ENCODE measurements around the gene FABP2.
"Not testable (repeated sequence)": the region's sequence is repeated elsewhere in the genome, so short reads cannot be mapped to it uniquely, and the experiment has no call there.

FABP2 gene

GRCh38 chr4:119321921-119322687 lies at the start of gene FABP2:
Gene FABP2 (minus strand): TSS chr4:119322138. CDS start chr4:119322102, 36 bp downstream.
- Histone ChIP-seq H3K4me3 (no peak within 1 kb of the TSS), H3K9me3 (no peaks in the 10 kb centered on the region), H3K4me1 (no peaks in the 10 kb centered on the region), H3K36me3 (replicated peaks) (no peaks in the 10 kb centered on the region), H3K27me3 (ENCODE audit: low read depth) (no peaks in the 10 kb centered on the region)
- in situ Hi-C loops (cut with MboI; ENCODE audit: low sequenced_read_pairs): loop anchor here (25.0 kb wide), 1 partner anchor 165 kb away; no protein-coding TSS in a partner anchor
- DNase-seq (ENCODE audit: low spot score in 2 of 2): no peak

- H3K9me3 ChIP-seq; in situ Hi-C loops (cut with MboI; ENCODE audit: low sequenced_read_pairs); H3K36me3 ChIP-seq (replicated peaks); H3K4me1 ChIP-seq; H3K4me3 ChIP-seq; DNase-seq (ENCODE audit: low spot score in 2 of 2); H3K27me3 ChIP-seq (ENCODE audit: low read depth): not testable (repeated sequence)
These were observed 49.2 kb upstream of the FABP2 start for GRCh38 chr4:119370951-119371683.

- H3K4me3 ChIP-seq, H3K4me1 ChIP-seq: not testable (repeated sequence)
These were observed 48.5 kb upstream of the FABP2 start for GRCh38 chr4:119370392-119370791.

GRCh38 chr4:119366802-119367201 lies 44.9 kb upstream of the FABP2 start:
- H3K4me1 ChIP-seq; H3K4me3 ChIP-seq; DNase-seq (ENCODE audit: low spot score in 2 of 2); H3K9me3 ChIP-seq; H3K36me3 ChIP-seq (replicated peaks); in situ Hi-C loops (cut with MboI; ENCODE audit: low sequenced_read_pairs); H3K27me3 ChIP-seq (ENCODE audit: low read depth): not testable (repeated sequence)

More at GRCh38 chr4:119370392-119370791, 48.5 kb upstream of the FABP2 start:
- in situ Hi-C loops (cut with MboI; ENCODE audit: low sequenced_read_pairs); H3K9me3 ChIP-seq; H3K27me3 ChIP-seq (ENCODE audit: low read depth); H3K36me3 ChIP-seq (replicated peaks): not testable (repeated sequence)
- peak in 1 of 2 experiments; percentile 47 for DNase-seq (ENCODE audit: low spot score in 2 of 2)

DNA sequence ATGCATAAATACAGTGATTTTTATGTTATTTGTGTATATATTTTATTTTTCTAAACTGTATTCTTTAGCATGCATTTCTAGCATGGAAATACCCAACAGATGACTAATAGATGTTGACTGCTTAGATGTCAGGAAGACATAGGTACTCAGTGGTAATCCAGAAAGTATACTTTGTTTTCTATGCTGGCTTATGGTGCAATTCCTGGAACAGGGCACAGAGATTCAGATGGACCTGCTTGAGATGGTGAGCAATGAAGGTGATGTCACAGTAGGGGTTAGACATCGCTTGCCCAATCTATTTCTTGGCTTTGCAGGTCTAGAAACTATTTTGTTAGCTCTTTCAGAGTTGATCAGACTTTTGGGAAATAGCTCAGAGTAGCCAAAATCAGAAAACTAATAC lies 42.3 kb upstream of the FABP2 start:
- H3K4me3 ChIP-seq; H3K9me3 ChIP-seq; DNase-seq (ENCODE audit: low spot score in 2 of 2); H3K4me1 ChIP-seq; H3K27me3 ChIP-seq (ENCODE audit: low read depth); in situ Hi-C loops (cut with MboI; ENCODE audit: low sequenced_read_pairs); H3K36me3 ChIP-seq (replicated peaks): not testable (repeated sequence)

DNA sequence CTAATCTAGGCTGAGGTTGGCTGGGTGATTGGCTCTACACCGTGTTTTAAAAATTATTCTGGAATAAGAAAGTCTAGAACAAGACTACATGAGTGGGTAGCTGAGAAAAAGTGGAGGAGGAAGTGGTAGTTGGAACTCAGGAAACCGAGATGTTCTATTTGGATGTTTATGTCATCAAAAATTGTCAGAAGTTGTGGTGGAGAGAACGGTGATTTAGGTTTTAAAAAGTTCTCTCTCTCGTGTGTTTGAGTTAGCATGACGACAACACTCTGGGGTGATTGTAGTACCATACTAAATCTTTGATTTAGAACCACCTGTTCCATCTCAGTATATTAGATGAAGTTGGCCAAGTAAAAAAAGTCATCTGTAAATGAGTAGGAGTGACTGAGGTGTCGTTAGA lies 41.4 kb upstream of the FABP2 start:
- H3K36me3 ChIP-seq (replicated peaks); H3K27me3 ChIP-seq (ENCODE audit: low read depth); H3K4me3 ChIP-seq; H3K9me3 ChIP-seq; H3K4me1 ChIP-seq; DNase-seq (ENCODE audit: low spot score in 2 of 2); in situ Hi-C loops (cut with MboI; ENCODE audit: low sequenced_read_pairs): not testable (repeated sequence)

GRCh38 chr4:119362413-119362812 lies 40.5 kb upstream of the FABP2 start:
- H3K36me3 ChIP-seq (replicated peaks); H3K4me1 ChIP-seq; H3K4me3 ChIP-seq; in situ Hi-C loops (cut with MboI; ENCODE audit: low sequenced_read_pairs); H3K9me3 ChIP-seq; H3K27me3 ChIP-seq (ENCODE audit: low read depth); DNase-seq (ENCODE audit: low spot score in 2 of 2): not testable (repeated sequence)

GRCh38 chr4:119359873-119360272 lies 37.9 kb upstream of the FABP2 start:
- H3K27me3 ChIP-seq (ENCODE audit: low read depth); H3K4me3 ChIP-seq; H3K4me1 ChIP-seq; DNase-seq (ENCODE audit: low spot score in 2 of 2); H3K36me3 ChIP-seq (replicated peaks); in situ Hi-C loops (cut with MboI; ENCODE audit: low sequenced_read_pairs); H3K9me3 ChIP-seq: not testable (repeated sequence)

- H3K4me1 ChIP-seq; H3K9me3 ChIP-seq; in situ Hi-C loops (cut with MboI; ENCODE audit: low sequenced_read_pairs); H3K4me3 ChIP-seq; H3K36me3 ChIP-seq (replicated peaks); DNase-seq (ENCODE audit: low spot score in 2 of 2); H3K27me3 ChIP-seq (ENCODE audit: low read depth): not testable (repeated sequence)
These were observed 34.9 kb upstream of the FABP2 start for GRCh38 chr4:119356796-119357195.

DNA sequence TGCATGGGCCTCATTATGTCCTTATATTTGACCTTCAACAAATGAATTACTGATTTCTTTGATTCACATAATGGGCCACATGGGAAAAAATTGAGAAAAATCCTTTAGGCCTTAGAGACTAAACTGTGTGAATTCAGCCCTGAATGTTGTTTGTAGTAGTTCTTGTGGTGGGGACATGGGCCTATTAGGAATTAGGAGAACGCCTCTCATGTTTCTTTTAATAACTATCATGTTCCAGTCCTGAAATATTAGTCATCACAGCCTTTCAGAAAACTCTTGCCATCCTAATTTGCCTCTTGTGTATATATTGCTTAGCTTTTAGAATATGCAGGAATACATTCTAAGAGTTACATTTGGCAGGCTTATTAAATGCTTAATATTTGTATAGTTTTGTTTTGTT lies 34.1 kb upstream of the FABP2 start:
- H3K36me3 ChIP-seq (replicated peaks); in situ Hi-C loops (cut with MboI; ENCODE audit: low sequenced_read_pairs); H3K4me1 ChIP-seq; H3K9me3 ChIP-seq; H3K27me3 ChIP-seq (ENCODE audit: low read depth); DNase-seq (ENCODE audit: low spot score in 2 of 2); H3K4me3 ChIP-seq: not testable (repeated sequence)

DNA sequence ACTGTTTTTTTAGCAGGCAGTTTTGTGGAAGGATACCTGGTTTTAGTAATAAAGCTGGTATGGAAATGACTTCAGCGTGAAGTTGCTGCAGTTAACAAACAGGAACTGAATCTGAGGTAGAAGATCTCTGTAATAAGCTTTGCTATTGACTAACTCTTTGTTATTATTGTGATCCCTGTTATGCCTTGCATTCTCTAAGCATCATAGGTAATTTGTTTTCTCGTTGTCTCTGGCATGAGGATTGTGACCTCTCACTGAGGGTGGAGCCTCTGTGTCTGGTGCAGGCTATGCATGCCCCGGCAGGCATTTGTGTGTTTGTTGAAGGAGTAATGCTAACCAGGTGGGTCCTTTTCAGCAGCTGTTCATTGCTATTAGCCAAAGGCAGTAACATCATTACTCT lies 31.4 kb upstream of the FABP2 start:
- H3K4me3 ChIP-seq; H3K9me3 ChIP-seq; DNase-seq (ENCODE audit: low spot score in 2 of 2); H3K36me3 ChIP-seq (replicated peaks); H3K4me1 ChIP-seq; in situ Hi-C loops (cut with MboI; ENCODE audit: low sequenced_read_pairs); H3K27me3 ChIP-seq (ENCODE audit: low read depth): not testable (repeated sequence)

GRCh38 chr4:119348169-119348568 lies 26.2 kb upstream of the FABP2 start:
- H3K4me3 ChIP-seq; H3K36me3 ChIP-seq (replicated peaks); H3K27me3 ChIP-seq (ENCODE audit: low read depth); DNase-seq (ENCODE audit: low spot score in 2 of 2); in situ Hi-C loops (cut with MboI; ENCODE audit: low sequenced_read_pairs); H3K9me3 ChIP-seq: not testable (repeated sequence)
- H3K4me1 ChIP-seq: peaks cover 15% of the 10 kb centered on the region

DNA sequence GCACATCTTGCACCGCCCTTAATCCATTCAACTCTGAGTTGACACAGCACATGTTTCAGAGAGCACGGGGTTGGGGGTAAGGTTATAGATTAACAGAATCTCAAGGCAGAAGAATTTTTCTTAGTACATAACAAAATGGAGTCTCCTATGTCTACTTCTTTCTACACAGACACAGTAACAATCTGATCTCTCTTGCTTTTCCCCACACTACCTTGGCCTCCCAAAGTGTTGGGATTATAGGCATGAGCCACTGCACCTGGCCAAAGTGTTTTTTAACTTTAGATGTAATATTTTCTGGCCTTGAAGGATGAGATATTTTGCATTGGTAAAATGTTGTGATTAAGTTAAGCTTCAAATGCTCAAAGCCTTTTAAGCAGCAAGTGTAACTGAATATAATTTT lies 21.4 kb upstream of the FABP2 start:
- H3K9me3 ChIP-seq; in situ Hi-C loops (cut with MboI; ENCODE audit: low sequenced_read_pairs); H3K27me3 ChIP-seq (ENCODE audit: low read depth); DNase-seq (ENCODE audit: low spot score in 2 of 2); H3K4me3 ChIP-seq; H3K36me3 ChIP-seq (replicated peaks): not testable (repeated sequence)
- H3K4me1 ChIP-seq: peaks cover 13% of the 10 kb centered on the region

DNA sequence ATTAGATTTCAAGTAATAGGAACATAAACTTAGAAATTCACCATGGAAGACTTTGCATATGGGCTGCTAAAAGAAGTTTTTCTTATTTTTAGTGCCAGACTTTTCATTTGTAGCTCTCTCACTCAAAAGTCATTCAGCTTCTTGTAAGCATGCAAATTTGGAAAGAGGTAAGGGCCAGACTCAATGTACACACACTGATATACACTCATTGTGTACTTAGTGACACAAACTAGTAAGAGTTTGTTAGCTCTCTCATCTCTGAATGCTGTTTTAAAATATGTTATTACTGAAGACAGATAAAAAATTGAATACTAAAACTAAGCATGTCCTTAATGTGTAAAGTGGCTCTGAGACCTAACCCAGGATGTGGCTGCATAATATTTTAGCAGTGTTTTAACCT lies 18.0 kb upstream of the FABP2 start:
- H3K9me3 ChIP-seq; DNase-seq (ENCODE audit: low spot score in 2 of 2); H3K27me3 ChIP-seq (ENCODE audit: low read depth); H3K4me3 ChIP-seq; H3K36me3 ChIP-seq (replicated peaks); in situ Hi-C loops (cut with MboI; ENCODE audit: low sequenced_read_pairs): not testable (repeated sequence)
- peaks cover 13% of the 10 kb centered on the region for H3K4me1 ChIP-seq

Data from HAP-1 (cell line).